Lower lobe of right lung (tissue), 2 donors: ENCODE measurements around the gene TSPEAR. TPM values are rescaled to one million over a fixed set of nuclear protein-coding genes. Genes with fewer than 3 reads are reported as not detected.

Experiments used
- ATAC-seq, 2 donors: fragments of 200-7000 bp; cut with Tn5 transposase; one replicate each; pipeline ENCODE4 v1.9.1; 2020 to 2022; ENCODE audit warnings: mild to moderate bottlenecking in 2 of 2, moderate library complexity in 2 of 2
- DNase-seq: peaks from one replicate; pipeline ENCODE4 v3.0.0-alpha.2; 2020
- H3K27ac ChIP-seq: fragments of 200-600 bp; one replicate; pipeline ENCODE4 v1.8.0; 2022
- H3K27me3 ChIP-seq: fragments of 200-600 bp; one replicate; pipeline ENCODE4 v1.8.0; 2022; ENCODE audit warnings: low read depth
- H3K36me3 ChIP-seq: fragments of 200-600 bp; one replicate; pipeline ENCODE4 v1.8.0; 2022; ENCODE audit warnings: mild to moderate bottlenecking
- H3K4me1 ChIP-seq: fragments of 200-600 bp; one replicate; pipeline ENCODE4 v1.8.0; 2022
- H3K4me3 ChIP-seq: fragments of 200-600 bp; one replicate; pipeline ENCODE4 v1.8.0; 2022; ENCODE audit warnings: mild to moderate bottlenecking
- H3K9me3 ChIP-seq: fragments of 200-600 bp; one replicate; pipeline ENCODE4 v1.8.0; 2022
- CTCF ChIP-seq: fragments of 200-600 bp; IDR thresholded peaks from one replicate; pipeline ENCODE4 v1.8.0; 2022; ENCODE audit warnings: antibody characterized with exemption, mild to moderate bottlenecking
- intact Hi-C: fragments of 100-400 bp; cut with DNase I; formaldehyde crosslinking; loops from one replicate; pipeline ENCODE4 v1.11.0; 2022
- total RNA-seq: library from RNA; stranded (reverse); fragmentation: NEBNext Ultra II Directional; extraction: Animal tissue kit (Norgen Biotek cat#: 25700); gene quantifications from one replicate; pipeline ENCODE4 v1.2.1, GENCODE V29; 2021
- donor health status: DM: no; HTN: yes; CAD: no; lungs with severe emphysema.

The TSPEAR gene
- total RNA-seq, 1 donor from 2014 or later: 0.27 TPM

- no peaks in the 10 kb centered on the region for H3K36me3 ChIP-seq
- H3K27ac ChIP-seq: no peak overlapping the region
- DNase-seq: peak; percentile 43
- H3K9me3 ChIP-seq: peaks cover 13% of the 10 kb centered on the region
- no peak for ATAC-seq
- H3K4me3 ChIP-seq: no peak overlapping the region
- H3K27me3 ChIP-seq: peaks cover 5% of the 10 kb centered on the region
- intact Hi-C loops: no loop called here
- no peaks in the 10 kb centered on the region for H3K4me1 ChIP-seq
- TF ChIP-seq CTCF: no peak
Observed at GRCh38 chr21:44571844-44572782, 139.3 kb downstream of the TSPEAR start.

DNA sequence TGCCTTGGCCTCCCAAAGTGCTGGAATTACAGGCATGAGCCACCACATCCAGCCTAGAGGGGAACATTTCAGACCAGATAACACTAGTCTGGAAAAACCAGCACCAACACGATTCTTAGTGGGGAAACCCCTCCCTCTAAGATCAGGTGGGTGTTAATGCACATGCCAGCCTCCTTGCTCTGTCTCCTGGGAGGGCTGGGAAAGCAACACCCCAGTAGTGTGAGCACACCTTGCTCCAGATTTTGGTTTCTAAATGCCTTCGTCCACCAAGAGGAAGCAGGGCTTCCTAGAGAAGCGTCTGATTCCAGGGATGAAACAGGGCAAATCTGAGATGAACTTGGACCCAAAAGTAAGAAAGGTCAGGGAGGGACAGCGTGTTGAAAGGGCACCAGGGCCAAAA lies 140.1 kb downstream of the TSPEAR start:
- peaks cover 7% of the 10 kb centered on the region for H3K9me3 ChIP-seq
- intact Hi-C loops: no loop called here
- DNase-seq: no peak
- no peak overlapping the region for H3K4me3 ChIP-seq
- H3K4me1 ChIP-seq: no peaks in the 10 kb centered on the region
- no peaks in the 10 kb centered on the region for H3K36me3 ChIP-seq
- no peak for ATAC-seq
- no peak for TF ChIP-seq CTCF
- H3K27ac ChIP-seq: no peak overlapping the region
- peaks cover 5% of the 10 kb centered on the region for H3K27me3 ChIP-seq

- DNase-seq (peak; percentile 31), ATAC-seq (no peak)
- intact Hi-C loops: no loop called here
Observed at GRCh38 chr21:44569861-44570517, 141.4 kb downstream of the TSPEAR start.

GRCh38 chr21:44568667-44569556 lies 142.5 kb downstream of the TSPEAR start:
- TF ChIP-seq CTCF: no peak
- Histone ChIP-seq H3K4me3 (no peak overlapping the region), H3K27me3 (peaks cover 5% of the 10 kb centered on the region), H3K9me3 (peaks cover 7% of the 10 kb centered on the region), H3K27ac (no peak overlapping the region), H3K4me1 (no peaks in the 10 kb centered on the region), H3K36me3 (no peaks in the 10 kb centered on the region)
- intact Hi-C loops: no loop called here
- DNase-seq (no peak), ATAC-seq (no peak)

More at GRCh38 chr21:44569861-44570517, 141.4 kb downstream of the TSPEAR start:
- no peak for TF ChIP-seq CTCF
- H3K4me1 ChIP-seq: no peaks in the 10 kb centered on the region
- H3K4me3 ChIP-seq: no peak overlapping the region
- no peak overlapping the region for H3K27ac ChIP-seq
- peaks cover 5% of the 10 kb centered on the region for H3K27me3 ChIP-seq
- no peaks in the 10 kb centered on the region for H3K36me3 ChIP-seq
- H3K9me3 ChIP-seq: peaks cover 7% of the 10 kb centered on the region

GRCh38 chr21:44568261-44568660 lies 143.1 kb downstream of the TSPEAR start:
- peak; percentile 35 for DNase-seq
- no peak overlapping the region for H3K27ac ChIP-seq
- no peaks in the 10 kb centered on the region for H3K36me3 ChIP-seq
- peaks cover 7% of the 10 kb centered on the region for H3K9me3 ChIP-seq
- no peak for TF ChIP-seq CTCF
- no peak overlapping the region for H3K4me3 ChIP-seq
- no peak for ATAC-seq
- intact Hi-C loops: no loop called here
- H3K27me3 ChIP-seq: peaks cover 5% of the 10 kb centered on the region
- H3K4me1 ChIP-seq: no peaks in the 10 kb centered on the region
